ENCODE measurements around the gene DNAH6.
"Not testable (repeated sequence)": the region's sequence is repeated elsewhere in the genome, so short reads cannot be mapped to it uniquely, and the experiment has no call there.

DNAH6 gene

DNA sequence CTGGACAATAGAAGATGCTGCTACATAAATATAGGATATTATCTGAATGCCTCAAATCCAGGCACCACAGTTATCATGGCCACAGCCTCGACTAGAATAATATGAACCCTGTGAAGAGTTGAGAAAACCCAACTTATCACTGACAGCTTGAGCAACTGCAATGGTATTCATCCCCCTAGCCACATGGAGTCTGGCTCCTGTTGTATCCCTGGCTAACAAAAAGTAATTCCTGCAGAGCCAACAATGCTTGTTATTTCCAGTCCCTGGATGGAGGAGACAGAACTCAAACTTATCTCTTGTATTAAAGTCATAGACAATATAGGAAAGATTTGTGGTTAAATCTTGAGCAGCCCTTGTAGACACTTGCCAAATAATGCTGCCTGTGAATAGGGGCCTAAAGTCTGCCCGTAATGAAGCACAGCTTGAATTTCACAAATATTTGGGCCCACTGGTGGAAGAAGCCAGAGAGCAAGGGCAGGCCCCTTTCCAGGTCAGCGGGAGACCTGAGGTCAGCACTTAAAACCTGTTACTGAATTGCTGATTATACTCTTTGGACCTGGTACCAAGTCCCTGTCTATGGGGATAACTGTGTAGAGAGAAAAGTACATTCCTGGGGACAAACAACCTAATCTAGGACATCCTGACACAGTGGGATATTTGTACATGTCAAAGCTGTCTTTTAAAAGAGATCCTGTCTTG is 28.9 kb upstream of the DNAH6 start:
- Mint-ChIP-seq H3K9me3 (no peaks in the 10 kb centered on the region), H3K4me1 (no peaks in the 10 kb centered on the region)

DNA sequence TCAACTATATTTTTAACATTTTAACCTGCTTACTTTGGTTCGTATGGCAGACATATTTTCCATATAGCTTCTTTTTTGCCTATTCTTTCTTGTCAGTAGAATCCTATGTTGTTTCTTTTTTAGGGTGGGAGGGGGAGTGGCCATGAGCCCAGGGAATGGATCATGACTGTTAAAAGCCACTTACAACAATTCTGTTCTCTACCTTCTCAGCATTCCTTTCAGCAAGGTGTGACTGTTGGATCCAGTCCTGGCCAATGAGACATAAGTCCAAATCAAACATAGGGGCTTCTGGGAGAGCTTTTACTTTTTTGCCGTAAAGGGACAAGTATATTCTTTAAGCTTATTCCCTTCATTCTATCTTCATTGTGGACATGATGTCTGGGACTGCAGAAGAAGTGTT is 25.0 kb upstream of the DNAH6 start:
- Mint-ChIP-seq H3K27me3 (no peaks in the 10 kb centered on the region), H3K4me3 (no peak overlapping the region), H3K36me3 (ENCODE audit: insufficient read depth) (peaks cover 3% of the 10 kb centered on the region), H3K9me3 (no peaks in the 10 kb centered on the region), H3K27ac (ENCODE audit: low read depth) (no peak overlapping the region), H3K4me1 (peaks cover 7% of the 10 kb centered on the region)
- ATAC-seq (replicated peaks; ENCODE audit: extremely low read depth, poor library complexity, severe bottlenecking) (no peak), DNase-seq (ENCODE audit: low spot score in 2 of 2) (no peak)

More for the DNA sequence above, 28.9 kb upstream of the DNAH6 start:
- Mint-ChIP-seq H3K27me3 (no peaks in the 10 kb centered on the region), H3K4me3 (no peak overlapping the region), H3K27ac (ENCODE audit: low read depth) (no peak overlapping the region), H3K36me3 (ENCODE audit: insufficient read depth) (no peaks in the 10 kb centered on the region)
- ATAC-seq (replicated peaks; ENCODE audit: extremely low read depth, poor library complexity, severe bottlenecking) (no peak), DNase-seq (ENCODE audit: low spot score in 2 of 2) (no peak)

DNA sequence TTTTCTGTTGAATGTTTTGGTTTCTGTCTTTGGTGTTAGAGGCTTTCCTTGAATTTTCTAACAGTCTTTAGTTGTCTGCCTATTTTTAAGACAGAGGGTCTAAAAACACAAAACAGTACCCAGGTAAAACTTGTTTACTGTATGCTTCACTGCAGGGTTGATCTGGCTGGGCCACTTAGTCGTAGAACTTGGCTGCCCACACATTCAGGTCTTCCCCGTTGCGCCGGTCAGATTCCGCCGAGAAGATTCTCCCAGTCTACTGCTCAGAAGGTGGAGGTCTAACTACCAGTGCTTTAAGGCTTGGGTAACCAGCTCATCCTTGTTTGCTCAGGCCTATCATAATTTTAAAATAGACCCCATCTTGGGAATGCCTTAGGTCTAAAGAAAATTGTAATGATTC is 24.6 kb upstream of the DNAH6 start:
- DNase-seq (ENCODE audit: low spot score in 2 of 2) = no peak
- H3K4me3 Mint-ChIP-seq = no peak overlapping the region
- no peak for ATAC-seq (replicated peaks; ENCODE audit: extremely low read depth, poor library complexity, severe bottlenecking)
- H3K36me3 Mint-ChIP-seq (ENCODE audit: insufficient read depth) = peaks cover 3% of the 10 kb centered on the region
- no peaks in the 10 kb centered on the region for H3K27me3 Mint-ChIP-seq
- peaks cover 7% of the 10 kb centered on the region for H3K4me1 Mint-ChIP-seq
- no peak overlapping the region for H3K27ac Mint-ChIP-seq (ENCODE audit: low read depth)
- no peaks in the 10 kb centered on the region for H3K9me3 Mint-ChIP-seq

DNA sequence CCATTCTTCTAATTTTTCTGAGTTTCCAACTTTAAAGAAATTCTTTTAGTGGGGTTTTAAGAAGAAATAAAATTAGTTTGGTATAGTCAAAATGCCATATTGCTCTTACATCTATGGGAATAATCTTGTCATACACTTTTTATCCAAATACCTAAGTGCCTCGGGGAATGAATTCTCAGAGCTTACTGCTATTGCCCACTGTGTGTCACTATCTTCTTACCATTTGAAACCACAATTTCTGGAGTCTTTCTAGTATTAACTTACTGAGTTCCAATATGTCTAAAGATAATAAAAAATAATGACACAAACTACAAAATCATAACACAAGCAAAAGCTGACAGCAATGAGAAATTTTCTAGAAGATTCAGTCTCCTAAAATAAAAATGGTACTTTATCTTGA is 23.7 kb upstream of the DNAH6 start:
- H3K36me3 Mint-ChIP-seq (ENCODE audit: insufficient read depth) = peaks cover 3% of the 10 kb centered on the region
- H3K9me3 Mint-ChIP-seq = no peaks in the 10 kb centered on the region
- no peak overlapping the region for H3K4me3 Mint-ChIP-seq
- ATAC-seq (replicated peaks; ENCODE audit: extremely low read depth, poor library complexity, severe bottlenecking) (no peak), DNase-seq (ENCODE audit: low spot score in 2 of 2) (no peak)
- H3K27ac Mint-ChIP-seq (ENCODE audit: low read depth) = no peak overlapping the region
- H3K4me1 Mint-ChIP-seq = peaks cover 7% of the 10 kb centered on the region
- H3K27me3 Mint-ChIP-seq = no peaks in the 10 kb centered on the region

DNA sequence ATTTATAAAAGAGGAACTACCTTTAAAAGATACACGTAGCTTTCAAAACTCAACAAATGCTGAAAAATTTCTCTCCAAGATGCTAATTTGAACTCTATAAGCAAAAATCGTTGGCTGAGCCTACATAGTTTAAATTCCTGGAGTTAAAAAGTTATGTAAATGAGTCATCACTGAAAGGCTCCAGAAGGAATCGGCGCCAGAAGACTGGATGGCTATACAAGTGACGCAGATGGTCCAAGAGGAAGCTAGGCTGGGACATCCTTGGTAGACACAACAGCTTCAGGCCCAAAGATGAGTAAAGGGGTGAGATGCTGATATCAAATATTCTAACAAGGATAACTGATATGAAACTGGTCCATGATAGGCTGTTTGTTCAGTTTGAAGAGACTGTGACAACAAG is 22.8 kb upstream of the DNAH6 start:
- no peaks in the 10 kb centered on the region for H3K27me3 Mint-ChIP-seq
- H3K9me3 Mint-ChIP-seq = no peaks in the 10 kb centered on the region
- peaks cover 7% of the 10 kb centered on the region for H3K4me1 Mint-ChIP-seq
- H3K36me3 Mint-ChIP-seq (ENCODE audit: insufficient read depth) = peaks cover 3% of the 10 kb centered on the region
- H3K27ac Mint-ChIP-seq (ENCODE audit: low read depth) = no peak overlapping the region
- ATAC-seq (replicated peaks; ENCODE audit: extremely low read depth, poor library complexity, severe bottlenecking) (no peak), DNase-seq (ENCODE audit: low spot score in 2 of 2) (no peak)
- no peak overlapping the region for H3K4me3 Mint-ChIP-seq

DNA sequence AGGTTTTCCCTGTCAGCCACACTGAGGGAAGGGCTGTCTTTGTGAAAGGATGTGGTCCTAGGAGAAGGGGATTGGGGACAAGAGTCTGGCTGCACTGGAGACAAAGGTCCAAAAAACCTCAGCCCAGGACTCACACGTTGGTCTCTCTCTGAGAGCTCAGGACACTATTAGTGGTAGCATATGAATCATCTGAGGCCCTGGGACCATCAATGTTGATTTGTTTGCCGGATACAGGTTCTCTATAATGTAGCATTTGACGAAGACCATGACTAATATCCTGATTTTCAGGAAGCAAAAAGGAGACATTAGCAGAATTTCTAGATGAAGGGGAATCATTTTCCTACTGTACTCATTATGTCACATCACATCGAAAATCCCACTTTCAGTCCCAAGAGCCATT is 22.2 kb upstream of the DNAH6 start:
- Mint-ChIP-seq H3K27ac (ENCODE audit: low read depth) (no peak overlapping the region), H3K4me3 (no peak overlapping the region), H3K9me3 (no peaks in the 10 kb centered on the region), H3K4me1 (peaks cover 7% of the 10 kb centered on the region), H3K36me3 (ENCODE audit: insufficient read depth) (peaks cover 3% of the 10 kb centered on the region), H3K27me3 (no peaks in the 10 kb centered on the region)
- DNase-seq (ENCODE audit: low spot score in 2 of 2) (no peak), ATAC-seq (replicated peaks; ENCODE audit: extremely low read depth, poor library complexity, severe bottlenecking) (no peak)

DNA sequence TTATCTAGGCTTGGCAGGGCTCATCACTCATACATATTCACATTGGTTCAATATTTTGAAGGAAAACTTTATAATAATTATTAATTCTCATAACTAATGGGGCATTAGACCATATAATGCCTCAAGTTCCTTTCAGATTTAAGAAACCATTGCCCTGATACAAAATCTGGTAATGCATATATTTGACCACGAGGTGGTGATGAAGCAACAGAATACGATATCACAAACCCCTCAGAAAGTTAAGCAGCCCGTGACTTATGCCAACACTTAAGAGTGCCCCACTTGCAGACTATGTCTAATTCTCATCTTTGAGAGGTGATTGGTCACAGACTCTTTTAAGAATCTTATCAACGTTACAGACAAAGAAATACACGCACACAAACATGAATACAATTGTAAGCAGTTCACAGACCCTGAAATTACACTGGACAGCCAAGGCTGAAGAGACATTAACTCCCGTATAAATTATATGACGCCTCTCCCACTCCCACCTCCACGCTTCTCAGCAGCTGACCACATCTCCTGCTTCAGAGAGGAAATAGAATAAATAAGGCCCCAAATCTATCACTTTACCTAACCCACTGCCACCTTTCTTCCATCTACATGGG is 20.7 kb upstream of the DNAH6 start:
- Mint-ChIP-seq H3K36me3 (ENCODE audit: insufficient read depth) (peaks cover 3% of the 10 kb centered on the region), H3K27ac (ENCODE audit: low read depth) (no peak overlapping the region), H3K4me3 (no peak overlapping the region), H3K9me3 (no peaks in the 10 kb centered on the region), H3K4me1 (peaks cover 7% of the 10 kb centered on the region), H3K27me3 (no peaks in the 10 kb centered on the region)
- peak in 1 of 2 donors; percentile 40 for DNase-seq (ENCODE audit: low spot score in 2 of 2)
- peak; percentile 94 for ATAC-seq (replicated peaks; ENCODE audit: extremely low read depth, poor library complexity, severe bottlenecking)

DNA sequence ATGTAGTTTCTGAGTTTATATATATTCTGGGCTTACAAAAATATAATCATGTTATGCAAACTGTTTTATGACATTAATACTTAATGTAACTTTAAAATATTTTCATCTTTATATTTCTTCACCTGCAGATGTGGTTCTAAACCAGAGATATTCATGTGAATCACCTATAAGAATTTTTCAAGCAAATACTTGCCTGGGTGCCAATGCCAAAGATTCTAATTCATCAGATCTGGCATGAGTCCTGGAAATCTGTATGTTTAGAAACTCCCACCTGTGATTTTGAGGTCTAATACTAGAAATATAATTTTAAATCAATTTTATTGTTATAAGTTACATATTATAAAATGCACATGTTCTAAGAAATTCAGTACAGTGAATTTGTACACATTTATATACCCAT is 19.9 kb upstream of the DNAH6 start:
- Mint-ChIP-seq H3K9me3 (no peaks in the 10 kb centered on the region), H3K27ac (ENCODE audit: low read depth) (no peak overlapping the region), H3K27me3 (no peaks in the 10 kb centered on the region), H3K4me3 (no peak overlapping the region), H3K36me3 (ENCODE audit: insufficient read depth) (peaks cover 3% of the 10 kb centered on the region), H3K4me1 (peaks cover 7% of the 10 kb centered on the region)
- ATAC-seq (replicated peaks; ENCODE audit: extremely low read depth, poor library complexity, severe bottlenecking) (no peak), DNase-seq (ENCODE audit: low spot score in 2 of 2) (no peak)

DNA sequence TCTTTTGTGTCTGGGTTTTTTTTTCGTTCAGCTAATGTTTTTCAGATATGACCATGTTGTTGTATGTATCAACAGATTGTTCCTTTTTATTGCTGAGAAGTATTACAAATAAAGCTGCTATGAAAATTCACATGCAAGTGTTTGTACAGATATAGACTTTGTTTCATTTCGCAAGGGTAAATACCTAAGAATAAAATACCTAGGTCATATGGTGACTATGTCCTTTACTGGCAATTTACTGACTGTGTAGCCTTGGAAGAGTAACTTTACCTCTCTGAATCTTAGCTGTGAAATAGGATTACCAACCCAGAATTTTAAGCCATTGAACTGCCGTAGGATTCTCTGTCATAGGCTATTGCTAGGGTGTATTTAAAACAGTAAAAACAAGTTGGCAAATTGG is 19.0 kb upstream of the DNAH6 start:
- Mint-ChIP-seq H3K27ac (ENCODE audit: low read depth) (no peak overlapping the region), H3K27me3 (no peaks in the 10 kb centered on the region), H3K4me1 (peaks cover 7% of the 10 kb centered on the region), H3K4me3 (no peak overlapping the region), H3K9me3 (no peaks in the 10 kb centered on the region), H3K36me3 (ENCODE audit: insufficient read depth) (peaks cover 3% of the 10 kb centered on the region)
- ATAC-seq (replicated peaks; ENCODE audit: extremely low read depth, poor library complexity, severe bottlenecking) (no peak), DNase-seq (ENCODE audit: low spot score in 2 of 2) (no peak)

DNA sequence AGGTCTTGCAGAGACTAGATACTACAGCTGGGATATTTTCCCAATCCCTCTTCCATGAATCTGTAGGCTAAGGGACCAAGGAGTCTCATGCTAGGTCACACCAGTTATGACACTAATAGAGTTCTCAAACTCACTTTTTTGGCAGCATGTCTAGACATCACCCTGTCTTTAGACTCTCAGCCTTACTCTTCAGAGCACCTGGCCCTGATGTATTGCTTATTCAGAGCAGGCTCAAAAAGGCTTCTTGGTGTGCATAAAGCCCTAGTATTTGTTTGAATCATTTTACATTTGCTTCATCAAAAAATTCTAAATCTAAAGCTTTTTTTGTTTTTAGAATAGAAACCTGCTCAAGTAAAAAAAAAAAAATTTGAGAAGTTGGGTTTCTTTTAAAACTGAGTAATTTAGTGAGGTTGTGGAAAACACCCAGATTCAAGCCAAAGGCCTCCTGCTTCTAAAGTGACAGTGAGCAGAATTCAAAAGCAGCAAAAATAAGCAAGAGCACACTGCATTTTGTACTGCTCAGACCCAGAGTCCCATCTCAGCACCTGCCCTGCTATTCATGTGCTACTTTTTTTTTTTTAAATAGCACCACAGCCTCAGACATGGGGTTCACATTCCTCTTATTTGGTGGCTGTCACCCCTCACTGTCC is 18.0 kb upstream of the DNAH6 start:
- Mint-ChIP-seq H3K27ac (ENCODE audit: low read depth) (no peak overlapping the region), H3K36me3 (ENCODE audit: insufficient read depth) (peaks cover 3% of the 10 kb centered on the region), H3K9me3 (no peaks in the 10 kb centered on the region), H3K4me3 (no peak overlapping the region), H3K4me1 (peaks cover 7% of the 10 kb centered on the region), H3K27me3 (no peaks in the 10 kb centered on the region)
- DNase-seq (ENCODE audit: low spot score in 2 of 2) (no peak), ATAC-seq (replicated peaks; ENCODE audit: extremely low read depth, poor library complexity, severe bottlenecking) (no peak)

DNA sequence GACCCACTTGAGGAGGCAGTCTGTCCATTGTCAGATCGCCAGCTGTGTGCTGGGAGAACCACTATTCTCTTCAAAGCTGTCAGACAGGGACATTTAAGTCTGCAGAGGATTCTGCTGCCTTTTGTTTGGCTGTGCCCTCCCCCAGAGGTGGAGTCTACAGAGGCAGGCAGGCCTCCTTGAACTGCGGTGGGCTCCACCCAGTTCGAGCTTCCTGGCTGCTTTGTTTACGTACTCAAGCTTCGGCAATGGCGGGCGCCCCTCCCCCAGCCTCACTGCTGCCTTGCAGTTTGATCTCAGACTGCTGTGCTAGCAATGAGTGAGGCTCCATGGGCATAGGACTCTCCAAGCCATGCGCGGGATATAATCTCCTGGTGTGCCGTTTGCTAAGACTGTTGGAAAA is 5.3 kb upstream of the DNAH6 start:
- H3K36me3 Mint-ChIP-seq (ENCODE audit: insufficient read depth); H3K4me1 Mint-ChIP-seq; H3K9me3 Mint-ChIP-seq; ATAC-seq (replicated peaks; ENCODE audit: extremely low read depth, poor library complexity, severe bottlenecking); H3K4me3 Mint-ChIP-seq; H3K27ac Mint-ChIP-seq (ENCODE audit: low read depth): not testable (repeated sequence)
- peaks cover 11% of the 10 kb centered on the region for H3K27me3 Mint-ChIP-seq
- DNase-seq (ENCODE audit: low spot score in 2 of 2) = peak in 1 of 2 donors; percentile 39

DNA sequence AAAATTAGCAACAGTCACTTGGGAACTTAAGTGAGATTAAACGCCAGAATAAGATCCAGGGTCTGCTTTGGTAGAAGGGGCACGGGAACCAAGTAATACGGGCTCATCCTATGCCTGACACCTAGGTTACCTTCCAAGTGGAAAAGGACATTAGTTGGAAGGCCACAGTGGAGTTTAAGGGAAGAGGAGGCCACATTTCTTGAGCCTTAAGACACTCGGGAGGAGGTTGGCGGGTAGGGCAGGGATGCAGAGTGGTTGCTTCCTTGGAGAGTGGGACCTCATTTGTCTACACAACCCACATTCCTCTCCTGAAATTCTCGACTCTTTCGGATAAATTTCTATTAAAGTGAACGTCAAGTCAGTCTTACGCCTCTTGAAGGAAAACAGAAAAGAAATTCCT is 510 bp upstream of the DNAH6 start:
- Mint-ChIP-seq H3K9me3 (no peaks in the 10 kb centered on the region), H3K36me3 (ENCODE audit: insufficient read depth) (peaks cover 2% of the 10 kb centered on the region), H3K27ac (ENCODE audit: low read depth) (peak overlapping the region; percentile 67), H3K4me3 (peak overlapping the region; percentile 73), H3K27me3 (peaks cover 20% of the 10 kb centered on the region), H3K4me1 (peaks cover 14% of the 10 kb centered on the region)
- no peak for ATAC-seq (replicated peaks; ENCODE audit: extremely low read depth, poor library complexity, severe bottlenecking)
- DNase-seq (ENCODE audit: low spot score in 2 of 2) = no peak

DNA sequence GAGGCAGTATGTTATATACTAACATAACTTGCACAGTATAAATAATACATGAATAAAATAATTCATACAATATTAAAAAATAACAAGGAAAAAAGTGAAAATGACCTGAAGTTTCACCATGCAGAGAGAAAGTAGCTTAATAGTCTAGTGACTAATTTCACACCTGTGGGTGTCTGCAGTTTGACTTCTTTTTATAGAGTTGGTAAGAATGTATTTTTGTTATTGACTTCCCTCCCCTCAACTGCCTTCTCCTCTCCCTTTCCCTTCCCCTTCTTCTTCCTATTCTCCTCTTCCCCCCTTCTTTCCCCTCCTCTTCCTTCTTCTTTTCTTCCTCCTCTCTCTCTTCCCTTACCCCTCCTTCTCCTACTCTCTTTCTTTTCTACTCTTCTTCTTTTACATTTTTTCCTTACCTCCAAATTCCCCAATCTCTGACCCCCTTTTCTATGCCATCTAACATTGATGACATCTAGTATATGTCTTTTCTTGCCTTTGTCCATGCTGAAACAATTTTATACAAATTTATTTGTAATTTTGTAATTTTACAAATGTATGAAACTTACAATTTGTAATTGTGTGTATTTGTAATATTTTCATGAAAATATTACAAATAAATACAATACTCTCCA is 3.1 kb downstream of the DNAH6 start:
- no peaks in the 10 kb centered on the region for H3K9me3 Mint-ChIP-seq
- DNase-seq (ENCODE audit: low spot score in 2 of 2) (no peak), ATAC-seq (replicated peaks; ENCODE audit: extremely low read depth, poor library complexity, severe bottlenecking) (no peak)
- H3K27ac Mint-ChIP-seq (ENCODE audit: low read depth) = no peak overlapping the region
- peaks cover 2% of the 10 kb centered on the region for H3K36me3 Mint-ChIP-seq (ENCODE audit: insufficient read depth)
- peaks cover 37% of the 10 kb centered on the region for H3K27me3 Mint-ChIP-seq
- no peak overlapping the region for H3K4me3 Mint-ChIP-seq
- H3K4me1 Mint-ChIP-seq = peaks cover 14% of the 10 kb centered on the region

Data from central memory CD8-positive, alpha-beta T cell (primary cell).